Midbrain (tissue), 1 donor: ENCODE results near the gene FAM81B.

Experiments used
- DNase-seq: peaks from one replicate; lab custom pipeline; 2025; lab: John Stamatoyannopoulos, UW

The FAM81B gene

GRCh38 chr5:95401626-95402025, 10.5 kb downstream of the FAM81B start:
- DNase-seq: no peak

GRCh38 chr5:95403996-95404395, 12.8 kb downstream of the FAM81B start:
- DNase-seq: no peak

GRCh38 chr5:95406426-95407090, 15.4 kb downstream of the FAM81B start:
- DNase-seq: no peak

- no peak for DNase-seq
Observed at GRCh38 chr5:95410279-95410678, 19.1 kb downstream of the FAM81B start.

- no peak for DNase-seq
Observed at GRCh38 chr5:95411474-95411873, 20.3 kb downstream of the FAM81B start.

GRCh38 chr5:95414451-95414850, 23.3 kb downstream of the FAM81B start:
- DNase-seq: no peak

- DNase-seq: no peak
Observed at GRCh38 chr5:95417971-95418370, 26.8 kb downstream of the FAM81B start.

- DNase-seq: no peak
Observed at GRCh38 chr5:95422838-95423237, 31.7 kb downstream of the FAM81B start.

GRCh38 chr5:95424016-95424415, 32.9 kb downstream of the FAM81B start:
- no peak for DNase-seq

- DNase-seq: no peak
Observed at GRCh38 chr5:95424526-95424925, 33.4 kb downstream of the FAM81B start.

- DNase-seq: no peak
Observed at GRCh38 chr5:95426227-95426626, 35.1 kb downstream of the FAM81B start.

- DNase-seq: no peak
Observed at GRCh38 chr5:95432779-95433178, 41.6 kb downstream of the FAM81B start.

GRCh38 chr5:95439801-95440493, 48.8 kb downstream of the FAM81B start:
- no peak for DNase-seq

GRCh38 chr5:95440825-95441224, 49.7 kb downstream of the FAM81B start:
- DNase-seq: no peak

- no peak for DNase-seq
Observed at GRCh38 chr5:95441636-95442035, 50.5 kb downstream of the FAM81B start.

GRCh38 chr5:95445442-95445841, 54.3 kb downstream of the FAM81B start:
- DNase-seq: no peak

GRCh38 chr5:95445995-95446394, 54.8 kb downstream of the FAM81B start:
- no peak for DNase-seq

GRCh38 chr5:95446560-95447221, 55.5 kb downstream of the FAM81B start:
- DNase-seq: no peak

- DNase-seq: no peak
Observed at GRCh38 chr5:95447961-95448360, 56.8 kb downstream of the FAM81B start.

- no peak for DNase-seq
Observed at GRCh38 chr5:95448789-95449188, 57.6 kb downstream of the FAM81B start.

- no peak for DNase-seq
Observed at GRCh38 chr5:95449460-95449859, 58.3 kb downstream of the FAM81B start.

- DNase-seq: no peak
Observed at GRCh38 chr5:95454536-95454935, 63.4 kb downstream of the FAM81B start.

- no peak for DNase-seq
Observed at GRCh38 chr5:95460665-95461064, 69.5 kb downstream of the FAM81B start.
